Activated CD8-positive, alpha-beta memory T cell treated with anti-CD3 and anti-CD28 coated beads for 48 hours (primary cell): ENCODE results near the gene RAP1GAP2.
"Not testable (repeated sequence)": the region's sequence is repeated elsewhere in the genome, so short reads cannot be mapped to it uniquely, and the experiment has no call there.

Experiments used
- DNase-seq, 3 experiments: peaks; one replicate each; pipeline ENCODE4 v3.0.0-alpha.2; 2020; ENCODE audit warnings: low read depth in 2 of 3, low spot score in 2 of 3

The RAP1GAP2 gene

DNA sequence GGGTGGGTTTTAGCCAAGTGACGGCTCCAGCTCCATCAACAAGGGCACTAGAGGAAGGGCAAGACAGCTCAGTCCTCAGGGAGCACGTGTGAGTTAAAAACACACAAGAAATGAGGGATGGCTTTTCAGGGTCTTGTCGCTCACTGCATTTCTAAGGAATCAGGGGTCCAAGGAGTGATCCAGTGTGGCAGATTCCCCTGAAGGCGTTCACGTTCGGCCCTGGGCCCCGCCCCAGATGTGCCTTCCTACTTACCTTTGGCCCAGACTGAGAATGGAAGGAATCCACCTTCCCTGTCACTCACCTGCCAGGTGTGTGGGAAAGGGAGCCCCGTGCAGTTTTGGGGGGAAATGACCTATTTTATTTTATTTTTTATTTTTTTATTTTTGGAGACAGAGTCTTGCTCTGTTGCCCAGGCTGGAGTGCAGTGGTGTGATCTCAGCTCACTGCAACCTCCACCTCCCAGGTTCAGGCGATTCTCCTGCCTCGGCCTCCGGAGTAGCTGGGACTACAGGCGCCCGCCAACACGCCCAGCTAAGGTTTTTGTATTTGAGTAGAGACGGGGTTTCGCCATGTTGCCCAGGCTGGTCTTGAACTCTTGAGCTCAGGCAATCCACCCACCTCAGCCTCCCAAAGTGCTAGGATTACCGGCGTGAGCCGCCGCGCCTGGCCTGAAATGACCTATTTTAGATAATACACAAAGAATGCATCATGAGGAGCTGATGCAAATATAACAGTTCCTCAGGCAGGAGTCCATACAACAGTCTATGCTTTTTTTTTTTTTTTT, 195.3 kb downstream of the RAP1GAP2 start:
- not testable (repeated sequence) for DNase-seq

DNA sequence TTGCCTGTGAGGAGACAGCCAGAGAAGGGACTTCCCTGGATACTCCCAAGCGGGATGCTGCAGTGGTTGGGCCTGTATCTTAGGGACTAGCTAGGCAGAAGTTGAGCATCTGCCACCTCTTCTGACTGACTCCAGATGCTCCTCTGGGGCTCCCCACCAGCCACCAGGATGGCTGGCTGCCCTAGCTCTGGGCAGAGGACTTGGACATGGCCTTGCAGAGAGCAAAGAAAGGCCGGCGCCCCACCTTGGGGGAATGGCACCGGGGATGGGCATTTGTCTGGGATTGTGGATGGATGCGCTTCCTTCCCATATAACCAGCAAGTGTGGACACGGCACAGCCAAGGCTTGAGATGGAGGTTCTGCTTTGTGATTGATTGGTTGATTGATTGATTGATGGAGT, 198.2 kb downstream of the RAP1GAP2 start:
- no peak for DNase-seq

DNA sequence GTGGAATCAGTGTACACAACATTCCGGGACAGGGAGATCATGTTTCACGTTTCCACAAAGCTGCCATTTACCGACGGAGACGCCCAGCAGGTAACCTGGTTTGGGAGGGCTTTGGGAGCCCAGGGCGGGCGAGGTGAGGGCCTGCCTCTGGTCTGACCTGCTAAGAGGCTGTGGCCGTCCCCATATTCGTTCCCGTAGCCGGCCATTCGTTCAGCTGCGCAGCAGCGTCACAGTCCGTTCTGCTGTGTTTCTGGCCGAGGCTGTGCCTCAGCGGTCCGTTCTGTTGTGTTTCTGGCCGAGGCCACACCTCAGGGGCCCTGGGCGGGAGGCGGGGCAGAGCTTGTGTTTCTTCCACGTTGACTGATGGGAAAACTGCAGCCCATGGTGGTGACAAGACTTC, 199.1 kb downstream of the RAP1GAP2 start:
- DNase-seq: no peak

DNA sequence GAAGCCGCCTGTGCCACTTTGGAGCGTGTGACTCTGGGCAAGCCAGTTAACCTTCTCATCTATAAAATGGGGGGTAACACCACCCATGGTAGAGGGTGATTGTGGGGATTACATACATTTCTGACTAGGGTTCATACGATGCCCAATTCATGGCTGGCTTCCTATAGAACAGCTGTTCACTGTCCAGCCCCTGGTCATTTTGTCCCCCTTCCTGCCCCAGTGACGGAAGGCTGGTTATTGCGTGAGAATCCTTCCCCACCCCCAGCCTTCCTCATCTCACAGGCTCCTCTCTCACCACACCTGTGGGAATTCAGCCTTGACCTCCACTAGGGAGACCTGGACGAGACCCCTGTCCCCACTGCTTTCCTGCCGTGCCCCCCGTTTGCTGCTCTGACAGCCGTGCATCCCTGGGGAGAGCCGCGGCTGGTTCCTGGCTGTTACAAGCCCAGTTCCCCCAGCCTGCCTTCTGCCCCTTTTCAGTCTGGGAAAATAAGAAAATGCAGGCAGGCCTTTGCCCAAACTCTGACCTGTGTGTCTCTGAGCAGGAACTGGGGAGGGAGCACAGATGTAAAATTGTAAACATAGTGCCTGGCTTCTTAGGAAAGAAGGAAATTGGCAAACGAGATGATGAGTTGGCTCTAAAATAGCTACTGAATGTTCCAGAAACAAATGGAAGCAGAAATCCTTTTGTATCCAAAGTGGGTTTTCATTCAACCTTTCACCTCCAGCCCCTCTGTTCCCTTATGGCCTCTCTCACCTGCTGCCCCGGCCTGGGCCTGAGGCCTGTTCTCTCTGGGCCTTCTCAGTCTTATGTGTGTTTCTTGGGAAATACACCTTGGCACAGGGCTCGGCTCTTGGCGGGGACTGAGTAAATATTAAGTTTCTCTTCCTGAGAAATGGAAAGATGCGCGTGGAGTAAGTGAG, 199.9 kb downstream of the RAP1GAP2 start:
- DNase-seq: no peak

DNA sequence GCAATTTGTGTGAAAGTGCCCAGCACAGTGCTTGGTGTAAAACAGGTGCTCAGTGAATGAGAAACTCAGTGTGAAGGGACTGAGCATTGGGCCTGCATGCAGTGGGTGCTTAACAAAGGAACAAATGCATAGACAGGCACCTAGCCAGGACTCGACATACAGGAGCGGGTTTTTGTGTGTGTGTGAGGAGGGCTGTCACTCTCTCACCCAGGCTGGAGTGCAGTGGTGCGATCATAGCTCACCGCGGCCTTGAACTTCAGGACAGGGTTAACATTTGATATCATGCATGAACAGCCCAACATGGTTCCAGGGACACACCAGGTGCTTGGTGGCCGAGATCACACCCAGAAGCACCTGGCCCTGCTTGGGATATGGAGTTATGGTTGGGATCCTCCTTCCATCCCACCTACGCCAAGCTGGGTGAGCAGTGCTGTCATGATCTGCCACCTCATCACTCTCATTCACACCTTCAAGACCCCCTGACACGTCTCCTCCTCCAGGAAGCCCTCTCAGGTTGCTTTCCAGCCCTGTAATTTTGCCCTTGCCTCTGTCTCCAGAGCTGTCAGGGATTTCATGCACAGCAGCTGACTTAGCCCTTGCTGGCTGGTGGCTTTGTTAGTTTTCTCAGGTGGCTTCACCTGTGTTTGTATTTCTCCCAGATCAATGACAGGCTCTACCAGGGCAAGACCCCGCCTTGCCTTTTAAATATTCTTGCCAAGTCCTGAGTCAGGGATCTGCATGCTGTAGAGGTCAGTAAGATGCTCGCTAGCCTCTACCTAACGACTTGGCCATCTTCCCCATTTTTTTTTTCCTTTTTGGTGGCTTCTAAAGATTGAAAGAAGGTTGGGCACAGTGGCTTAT, 200.8 kb downstream of the RAP1GAP2 start:
- DNase-seq: no peak

DNA sequence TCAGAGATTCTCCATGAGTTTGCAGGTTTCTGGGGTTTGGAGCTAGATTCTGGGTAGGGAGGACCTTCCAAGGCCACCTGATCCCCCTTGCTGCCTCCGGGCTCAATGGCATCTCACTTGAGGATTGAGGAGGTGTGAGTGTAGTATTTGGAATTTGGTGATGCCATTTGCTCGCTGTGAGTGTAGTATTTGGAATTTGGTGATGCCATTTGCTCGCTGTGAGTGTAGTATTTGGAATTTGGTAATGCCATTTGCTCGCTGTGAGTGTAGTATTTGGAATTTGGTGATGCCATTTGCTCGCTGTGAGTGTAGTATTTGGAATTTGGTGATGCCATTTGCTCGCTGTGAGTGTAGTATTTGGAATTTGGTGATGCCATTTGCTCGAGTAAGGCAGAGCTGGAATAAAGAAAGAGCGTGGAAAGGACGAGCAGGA, 202.2 kb downstream of the RAP1GAP2 start:
- DNase-seq: not testable (repeated sequence)

DNA sequence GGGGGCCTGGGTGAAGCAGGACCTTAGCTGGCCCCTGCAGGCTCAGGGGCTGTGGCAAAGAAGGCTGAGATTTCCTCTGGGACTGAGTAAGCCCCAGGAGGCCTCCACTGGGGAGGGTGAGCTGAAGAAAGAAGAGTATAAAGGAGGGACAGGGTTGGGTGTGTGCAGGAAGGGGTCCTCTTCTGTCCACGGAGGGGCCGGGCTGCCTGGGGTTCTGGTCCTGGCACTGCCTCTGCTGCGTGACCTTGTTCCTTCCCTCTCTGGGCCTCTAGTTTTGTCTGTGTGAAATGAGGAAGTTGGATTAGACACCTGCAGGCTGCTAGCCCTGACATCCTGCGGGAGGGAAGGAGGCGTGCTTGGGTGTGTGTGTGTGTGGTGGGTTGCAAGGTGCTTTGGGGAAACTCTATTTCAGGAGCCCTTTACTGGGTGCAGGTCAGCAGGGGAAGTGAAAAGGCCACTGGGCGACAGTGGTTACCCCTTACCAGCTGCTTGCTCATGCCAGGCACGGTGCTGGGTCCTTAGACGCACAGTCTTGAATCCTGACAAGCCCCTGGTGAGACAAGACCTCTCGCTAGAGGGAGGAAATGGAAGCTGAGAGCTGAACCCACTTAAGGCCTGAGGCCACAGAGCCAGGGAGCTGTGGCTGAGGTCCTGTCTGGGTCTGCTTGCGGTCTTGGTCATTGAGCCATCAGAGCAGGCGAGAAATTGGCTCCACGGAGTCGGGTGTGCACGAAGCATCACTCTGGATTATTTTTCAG, 206.5 kb downstream of the RAP1GAP2 start:
- DNase-seq: no peak

DNA sequence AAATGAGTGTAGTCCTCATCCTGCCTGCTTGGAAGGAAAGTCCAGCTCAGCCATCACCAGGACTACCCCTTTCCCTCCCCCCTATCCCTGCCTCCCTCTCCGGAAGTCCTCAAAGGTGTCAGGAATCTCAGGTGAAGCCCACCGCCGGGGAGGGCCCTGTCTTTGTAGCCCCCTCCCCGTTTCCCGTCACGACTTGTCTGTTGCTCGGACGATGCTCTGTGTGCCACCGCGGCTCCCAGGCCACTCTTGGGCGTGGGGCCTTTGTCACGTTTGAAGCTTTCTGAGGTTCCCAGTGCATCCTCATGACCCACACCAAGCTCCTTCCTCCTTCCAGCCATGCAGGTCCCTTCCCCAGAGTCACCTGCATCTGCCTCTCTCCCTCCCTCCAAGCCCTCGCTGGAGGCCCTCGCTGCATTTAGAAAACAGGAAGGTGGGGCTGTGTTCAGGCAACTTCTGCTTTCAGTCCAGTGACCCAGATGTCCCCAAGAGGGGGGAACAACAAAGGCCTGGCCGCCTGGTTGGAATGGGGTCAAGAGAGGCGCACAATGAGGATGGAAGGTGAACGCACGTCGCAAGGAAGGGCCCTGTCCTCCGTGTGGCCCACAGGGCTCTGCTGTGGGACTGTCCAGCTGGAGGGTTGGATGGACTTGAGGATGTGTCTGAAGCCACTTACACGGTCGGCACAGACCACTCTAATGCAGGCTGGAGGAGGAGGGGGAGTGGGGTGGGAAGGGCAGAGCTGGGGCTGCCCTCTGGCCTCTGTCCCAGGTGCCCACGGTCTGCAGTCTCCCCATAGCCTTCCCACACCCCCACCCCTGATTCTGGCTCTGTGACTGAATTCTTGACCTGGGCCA, 207.3 kb downstream of the RAP1GAP2 start:
- no peak for DNase-seq

DNA sequence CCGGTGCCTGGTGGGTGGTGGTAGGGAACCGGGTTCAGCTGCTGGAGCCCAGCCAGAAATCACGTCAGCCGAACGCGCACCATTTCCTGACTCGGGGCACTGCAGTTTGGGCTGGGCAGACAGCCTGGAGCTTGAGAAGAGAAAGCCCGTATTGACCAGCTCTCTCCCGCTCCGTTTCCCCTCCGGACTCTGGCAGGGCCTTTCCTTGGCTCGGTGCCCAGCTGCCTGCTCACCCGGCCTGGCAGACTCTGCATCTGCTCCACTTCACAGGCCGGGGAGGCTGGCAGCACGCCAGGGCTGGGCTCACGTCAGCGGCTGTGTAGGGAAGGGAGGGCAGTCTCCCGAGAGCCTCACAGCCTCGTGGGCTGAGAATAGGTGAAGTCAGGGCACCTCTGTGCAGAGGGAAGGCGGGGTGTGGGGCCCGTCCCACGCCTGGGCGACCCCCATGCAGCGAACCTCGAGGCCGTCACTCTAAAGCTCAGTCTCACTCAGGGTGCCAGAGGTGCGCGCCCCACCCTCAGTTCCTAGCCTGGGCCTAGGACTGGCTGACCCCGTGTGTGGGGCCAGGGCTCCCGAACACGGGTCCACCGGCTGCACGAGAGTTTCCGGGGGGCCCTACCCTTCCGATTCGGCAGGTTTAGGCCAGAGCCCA, 208.0 kb downstream of the RAP1GAP2 start:
- peak in 1 of 3 experiments; percentile 21 for DNase-seq

DNA sequence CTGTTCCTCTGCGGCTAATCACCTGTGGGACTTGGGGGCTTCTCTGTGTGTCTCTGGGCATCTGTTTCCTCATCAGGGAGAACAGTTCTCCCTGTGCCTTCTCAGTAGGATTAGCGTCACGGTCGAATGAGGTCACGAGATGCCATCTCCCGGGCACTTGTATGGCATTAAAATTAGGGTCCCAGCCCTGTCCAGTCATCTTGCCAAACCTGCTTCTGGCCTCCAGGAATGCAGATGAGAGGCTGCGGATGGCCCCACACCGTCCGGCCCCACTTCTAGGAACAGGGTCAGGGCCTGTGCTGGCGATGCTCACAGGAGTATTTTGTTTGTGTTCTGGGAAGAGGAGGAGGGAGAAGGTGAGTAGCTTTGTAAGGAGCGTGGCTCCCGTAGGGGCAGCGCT, 208.7 kb downstream of the RAP1GAP2 start:
- DNase-seq: no peak

DNA sequence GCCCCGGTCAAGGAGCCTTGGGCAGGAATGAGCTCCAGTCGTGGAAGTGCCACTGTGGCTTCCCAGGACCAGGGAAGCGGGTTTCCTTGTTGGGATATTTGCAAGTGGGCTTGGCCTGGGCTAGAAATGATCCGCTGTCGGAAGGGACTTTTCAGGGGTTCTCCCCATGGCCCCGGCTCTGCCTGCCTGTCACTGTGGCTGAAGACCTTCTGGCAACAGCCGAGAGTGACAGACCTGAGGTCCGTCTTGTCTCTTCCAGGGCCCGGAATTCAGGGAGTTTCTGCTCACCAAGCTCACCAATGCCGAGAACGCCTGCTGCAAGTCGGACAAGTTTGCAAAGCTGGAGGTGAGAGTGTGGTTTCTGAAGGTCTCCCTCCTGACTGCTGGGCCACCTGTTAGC, 209.5 kb downstream of the RAP1GAP2 start:
- no peak for DNase-seq

DNA sequence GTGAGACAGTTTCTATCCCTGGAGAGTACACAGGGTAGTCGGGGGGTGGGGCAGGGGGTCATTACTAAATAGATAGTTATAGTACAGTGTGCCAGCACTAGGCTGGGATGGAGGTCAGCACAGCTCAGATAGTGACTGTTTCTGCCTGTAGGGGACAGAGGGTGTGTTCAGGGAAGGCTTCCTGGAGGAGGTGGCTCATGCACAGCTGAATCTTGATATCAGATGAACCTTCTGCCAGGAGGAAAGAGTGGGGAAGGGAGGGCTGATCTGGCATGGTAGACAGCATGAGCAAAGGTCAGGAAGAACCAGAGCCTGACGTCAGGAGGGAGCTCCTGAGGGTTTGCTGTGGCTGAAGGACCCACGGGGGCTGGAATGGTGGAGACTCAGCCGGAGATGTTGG, 210.6 kb downstream of the RAP1GAP2 start:
- no peak for DNase-seq

DNA sequence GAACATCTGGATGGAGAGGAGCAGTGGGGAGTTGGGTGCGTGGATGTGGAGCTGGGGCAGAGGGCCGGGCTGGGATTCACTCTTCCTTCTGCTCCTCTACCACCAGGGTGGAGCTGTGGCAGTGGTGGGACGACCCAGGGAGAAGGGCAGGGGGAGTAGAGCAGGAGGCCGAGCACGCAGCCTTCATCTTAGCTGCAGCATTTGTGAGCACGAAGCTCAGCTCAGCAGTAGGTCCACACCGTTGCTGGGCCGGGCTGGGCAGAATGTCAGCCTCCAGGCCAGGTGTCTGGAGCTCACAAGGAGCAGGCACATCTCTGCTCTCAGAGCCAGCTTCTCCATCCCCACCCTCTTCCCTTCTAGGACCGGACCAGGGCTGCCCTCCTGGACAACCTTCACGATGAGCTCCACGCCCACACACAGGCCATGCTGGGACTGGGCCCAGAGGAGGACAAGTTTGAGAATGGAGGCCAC, 211.4 kb downstream of the RAP1GAP2 start:
- no peak for DNase-seq

DNA sequence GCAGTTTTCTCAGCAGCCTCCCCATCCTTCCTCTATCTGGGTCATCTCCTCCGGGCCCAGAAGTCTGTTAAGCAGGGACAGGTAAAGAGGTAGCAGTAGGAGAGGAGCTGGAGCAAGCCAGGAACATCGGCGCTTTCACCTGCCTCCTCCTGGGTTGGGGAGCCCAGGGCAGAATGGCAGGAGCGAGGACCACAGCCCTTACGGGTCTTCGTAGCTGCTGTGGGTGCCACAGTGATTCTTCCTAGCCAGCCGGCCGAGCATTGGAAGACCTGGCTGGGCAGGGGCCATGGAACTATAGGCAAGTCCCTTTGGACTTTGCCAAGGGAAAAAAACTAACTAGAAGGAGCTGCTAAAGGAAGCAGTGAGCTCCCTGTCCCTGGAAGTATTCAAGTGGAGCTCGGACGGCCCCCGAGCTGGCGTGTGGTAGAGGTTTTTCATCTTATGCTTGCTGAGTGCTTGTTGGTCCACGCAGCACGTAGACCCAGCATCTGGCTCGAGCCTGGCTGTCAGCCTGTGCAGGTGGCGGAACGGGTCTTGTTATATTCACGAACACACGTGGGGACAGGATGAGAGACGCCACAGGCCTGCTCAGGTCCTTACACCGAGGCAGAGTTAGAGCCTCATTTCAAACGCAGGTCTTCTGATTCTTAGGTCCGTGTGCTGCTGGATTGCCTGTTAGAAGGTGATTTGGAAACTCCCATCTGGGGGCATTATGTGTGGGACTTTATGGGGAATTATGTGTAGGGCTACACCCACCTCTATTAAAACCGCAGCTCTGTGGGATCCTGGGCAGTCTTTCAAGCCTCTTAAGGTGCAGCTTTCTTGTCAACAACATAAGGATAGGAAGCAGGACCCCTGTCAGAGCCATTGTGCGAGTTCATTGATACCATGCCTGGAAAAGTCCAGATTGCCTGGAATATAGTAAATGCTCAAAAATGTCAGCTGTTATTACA, 212.4 kb downstream of the RAP1GAP2 start:
- DNase-seq: no peak

DNA sequence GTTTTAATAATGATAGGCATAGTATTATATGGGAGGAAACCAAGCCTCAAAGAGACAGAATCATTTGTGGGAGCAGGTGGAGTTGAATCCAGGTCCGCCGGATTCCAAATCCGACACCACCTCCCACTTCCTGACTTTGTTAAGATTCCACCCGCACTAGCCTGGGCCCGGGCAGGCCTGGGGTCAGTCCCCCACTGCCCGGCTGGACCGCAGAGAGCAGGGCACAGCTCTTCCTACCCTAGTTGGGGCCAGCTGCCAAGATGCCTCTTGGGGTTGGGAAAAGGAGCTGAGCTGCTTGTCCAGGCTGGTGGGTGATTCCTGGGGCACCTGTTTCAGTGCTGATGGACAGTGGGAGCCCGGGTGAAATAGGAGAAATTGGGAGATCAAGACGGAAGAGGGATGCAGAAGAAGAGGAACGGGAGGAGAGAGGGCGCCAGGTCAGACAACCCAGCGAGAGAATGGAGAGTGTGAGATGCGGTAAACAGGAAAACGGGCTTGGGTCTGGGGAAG, 213.2 kb downstream of the RAP1GAP2 start:
- no peak for DNase-seq

DNA sequence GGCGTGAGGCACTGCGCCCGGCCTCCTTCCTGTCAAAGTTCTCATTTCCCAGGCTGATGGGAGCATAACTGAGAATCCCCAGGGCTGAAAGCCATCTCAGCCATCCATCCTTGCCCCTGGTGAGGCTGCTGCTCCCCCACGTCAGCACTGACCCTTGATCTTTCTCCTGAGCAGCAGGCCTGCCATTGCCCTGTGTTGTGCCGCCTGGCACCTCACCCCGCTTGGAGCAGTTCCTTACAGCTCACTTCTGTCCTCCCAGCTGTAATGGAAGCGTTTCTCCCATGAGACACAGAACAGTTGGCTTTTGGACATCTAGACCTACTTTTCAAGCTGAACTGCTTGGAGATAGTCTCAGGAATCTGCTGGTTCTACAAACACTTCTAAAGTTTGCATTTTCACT, 215.7 kb downstream of the RAP1GAP2 start:
- no peak for DNase-seq

DNA sequence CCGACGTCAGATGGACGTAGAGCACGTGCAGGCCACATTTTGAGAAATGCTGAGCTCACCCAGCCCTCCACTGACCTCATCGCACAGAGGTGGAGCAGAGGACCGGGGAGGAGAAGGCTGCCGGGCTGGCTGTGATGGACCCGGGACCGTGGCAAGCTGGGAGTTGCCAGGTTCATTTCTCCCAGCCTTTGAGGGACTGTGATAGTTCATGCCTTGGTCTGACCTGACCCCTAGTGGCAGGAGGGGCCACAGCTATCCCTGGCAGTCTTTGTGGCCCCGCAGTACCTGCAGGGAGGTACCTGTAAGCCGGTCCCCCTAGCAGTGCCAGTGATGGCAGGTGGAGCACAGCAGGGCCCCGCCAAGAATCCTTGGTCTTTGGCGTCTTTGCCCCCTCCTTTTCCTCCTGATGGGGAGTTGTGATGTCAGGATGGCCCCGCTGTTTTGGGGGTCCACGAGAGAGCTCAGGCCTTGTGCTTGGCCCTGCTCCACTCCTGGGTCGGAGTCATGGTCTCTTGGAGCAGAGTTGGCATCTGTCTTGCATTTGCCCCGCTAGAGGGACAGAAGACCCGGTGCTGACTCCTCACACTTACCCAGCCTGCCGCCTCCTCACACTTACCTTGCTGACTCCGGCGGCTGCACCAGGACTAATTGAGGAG, 216.8 kb downstream of the RAP1GAP2 start:
- DNase-seq: peak in 2 of 3 experiments; percentile 24 to 27
